NB4 (cell line): Measurements from ENCODE around the gene STRADA.

Source experiments
- DNase-seq: peaks from one replicate; pipeline ENCODE4 v3.0.0; 2010; ENCODE audit warnings: low read depth
- H3K4me3 ChIP-seq: one replicate; pipeline ENCODE4 v1.5.1; 2011; ENCODE audit warnings: mild to moderate bottlenecking, low read depth, low read length, moderate library complexity
- CTCF ChIP-seq: IDR thresholded peaks from one replicate; pipeline ENCODE4 v1.5.1; 2012; ENCODE audit warnings: low read depth, low read length
- MAX ChIP-seq: IDR thresholded peaks from 2 replicates; pipeline ENCODE4 v1.6.1; 2011; ENCODE audit warnings: low read depth, low read length
- MYC ChIP-seq: IDR thresholded peaks from 2 replicates; pipeline ENCODE4 v1.6.1; 2011; ENCODE audit warnings: low read depth, low read length
- POLR2A ChIP-seq: IDR thresholded peaks from 2 replicates; pipeline ENCODE4 v1.6.1; 2011; ENCODE audit warnings: mild to moderate bottlenecking; ENCODE audit not compliant: insufficient read length; ENCODE audit errors: extremely low read depth

STRADA gene

GRCh38 chr17:63774141-63774968 is 32.8 kb upstream of the STRADA start, which contains the start of gene DDX42:
TSS of gene DDX42 (plus strand) at chr17:63774170. CDS start at chr17:63787050, 12,880 bp downstream.
- TF ChIP-seq CTCF, result no peak
- TF ChIP-seq POLR2A, result no peak
- no peak for TF ChIP-seq MAX
- no peak for TF ChIP-seq MYC
- no peak for DNase-seq
- H3K4me3 ChIP-seq, result peak within 1 kb of the TSS; percentile 99

- TF ChIP-seq MYC (peak; percentile 100), POLR2A (peak; percentile 75), CTCF (no peak), MAX (peak; percentile 100)
- DNase-seq, result peak; percentile 99
- H3K4me3 ChIP-seq, result peak within 1 kb of the TSS; percentile 99
These were observed 31.9 kb upstream of the STRADA start, which contains the start of gene CCDC47 for GRCh38 chr17:63773272-63774140. TSS of gene CCDC47 (minus strand) at chr17:63773597. CDS start at chr17:63766175, 7,422 bp downstream.

- DNase-seq, result peak; percentile 51
- H3K4me3 ChIP-seq, result peak overlapping the region; percentile 82
- no peak for TF ChIP-seq CTCF
- no peak for TF ChIP-seq MAX
- no peak for TF ChIP-seq POLR2A
- no peak for TF ChIP-seq MYC
These were observed 31.2 kb upstream of the STRADA start for GRCh38 chr17:63772801-63773271.

- no peak for TF ChIP-seq MYC
- H3K4me3 ChIP-seq, result no peak overlapping the region
- no peak for DNase-seq
These were observed 26.8 kb upstream of the STRADA start for GRCh38 chr17:63768433-63768832.

- no peak overlapping the region for H3K4me3 ChIP-seq
- TF ChIP-seq MAX (no peak), POLR2A (no peak), CTCF (no peak), MYC (no peak)
- no peak for DNase-seq
These were observed 25.2 kb upstream of the STRADA start for GRCh38 chr17:63766754-63767153.

- DNase-seq, result no peak
- TF ChIP-seq POLR2A, result no peak
- TF ChIP-seq CTCF, result no peak
- no peak for TF ChIP-seq MAX
- no peak for TF ChIP-seq MYC
These were observed 23.1 kb upstream of the STRADA start for GRCh38 chr17:63764716-63765115.

More at GRCh38 chr17:63764716-63765115, 23.1 kb upstream of the STRADA start:
- H3K4me3 ChIP-seq, result no peak overlapping the region
